ENCODE measurements around the gene DNLZ.
"Not testable (repeated sequence)": the region's sequence is repeated elsewhere in the genome, so short reads cannot be mapped to it uniquely, and the experiment has no call there.

DNLZ gene

GRCh38 chr9:136358016-136358415 is 5.5 kb downstream of the DNLZ start:
- no peak for DNase-seq

DNA sequence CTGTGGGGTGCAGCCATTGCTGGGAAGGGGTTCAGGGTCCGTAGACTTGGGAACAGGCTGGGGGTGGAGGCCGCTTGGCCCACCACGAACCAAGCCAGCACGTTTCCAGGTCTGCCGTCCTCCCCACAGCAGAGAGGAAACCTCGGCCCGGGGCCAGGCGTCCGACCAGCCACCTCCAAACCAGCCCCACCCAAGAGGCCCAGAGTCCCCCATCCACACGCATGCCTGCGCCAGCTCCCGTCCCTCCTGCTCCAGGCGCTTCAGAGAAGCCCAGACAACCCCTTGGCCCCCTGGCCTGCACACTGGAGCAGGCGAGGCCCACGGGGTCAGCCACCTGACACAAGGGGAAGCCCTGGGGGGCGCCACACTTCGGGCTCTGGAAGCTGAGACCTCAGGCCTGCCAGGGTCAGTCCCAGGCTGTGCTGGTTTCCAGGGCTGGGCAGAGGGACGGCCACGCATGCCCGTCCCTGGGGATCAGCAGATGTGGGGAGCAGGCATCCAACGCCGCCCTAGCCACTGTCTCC is 6.3 kb downstream of the DNLZ start:
- no peak for DNase-seq

DNA sequence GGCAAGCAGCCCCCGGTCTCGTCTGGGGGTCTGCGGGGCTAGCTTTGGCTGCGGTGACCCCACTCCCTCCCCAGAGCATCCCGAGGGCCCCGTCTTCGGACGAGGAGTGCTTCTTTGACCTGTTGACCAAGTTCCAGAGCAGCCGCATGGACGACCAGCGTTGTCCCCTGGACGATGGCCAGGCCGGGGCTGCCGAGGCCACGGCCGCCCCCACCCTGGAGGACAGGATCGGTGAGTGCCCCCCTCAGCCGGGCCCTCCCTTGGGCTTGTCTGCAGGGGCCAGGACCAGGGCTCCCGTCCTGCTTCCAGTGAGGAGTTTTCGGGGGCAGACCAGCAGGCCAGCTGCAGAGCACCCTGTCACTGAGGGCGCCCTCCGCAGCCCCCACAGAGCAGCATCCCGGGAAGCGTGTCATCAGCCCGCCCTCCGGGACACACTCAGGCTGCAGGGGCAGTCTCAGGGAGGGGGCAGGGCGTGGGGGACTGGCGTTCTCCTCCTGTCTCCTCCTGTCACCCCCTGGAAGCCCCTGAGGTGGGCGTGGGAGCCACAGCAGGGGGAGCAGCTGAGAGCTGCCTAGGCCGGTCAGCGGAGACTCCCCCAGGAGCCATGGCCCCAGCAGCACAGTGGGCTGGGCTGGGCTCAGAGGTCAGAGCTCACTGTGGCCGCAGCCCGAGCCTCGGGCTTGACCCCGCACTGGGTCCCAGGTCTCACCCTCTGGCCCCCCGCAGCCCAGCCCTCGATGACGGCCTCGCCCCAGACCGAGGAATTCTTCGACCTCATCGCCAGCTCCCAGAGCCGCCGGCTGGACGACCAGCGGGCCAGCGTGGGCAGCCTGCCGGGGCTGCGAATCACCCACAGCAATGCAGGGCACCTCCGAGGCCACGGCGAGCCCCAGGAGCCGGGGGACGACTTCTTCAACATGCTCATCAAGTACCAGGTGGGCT is 7.7 kb downstream of the DNLZ start:
- DNase-seq, result no peak

DNA sequence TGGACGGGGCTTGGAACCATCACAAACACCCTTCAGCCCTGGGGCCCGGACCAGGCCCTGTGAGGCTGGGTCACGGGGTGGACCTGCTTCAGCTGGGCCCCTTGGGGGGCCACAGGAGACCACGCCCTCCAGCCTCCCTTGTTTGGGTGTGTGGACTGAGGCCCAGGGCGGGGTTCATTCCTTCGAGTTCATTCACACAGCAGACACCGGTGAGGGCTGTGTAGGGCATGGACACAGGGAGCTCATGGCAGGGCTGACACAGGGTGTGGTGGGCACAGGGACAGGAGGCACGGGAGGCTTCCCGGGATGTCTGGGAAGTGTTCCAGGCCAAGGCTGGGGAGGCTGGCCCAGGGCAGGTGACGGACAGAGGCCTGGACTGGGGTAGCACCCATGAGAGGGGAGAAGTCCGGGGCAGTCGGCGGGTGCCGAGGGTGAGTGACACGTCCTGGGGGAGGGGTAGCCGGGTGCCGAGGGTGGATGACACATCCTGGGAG is 8.9 kb downstream of the DNLZ start:
- no peak for DNase-seq

GRCh38 chr9:136353757-136354488 is 9.6 kb downstream of the DNLZ start:
- no peak for DNase-seq

GRCh38 chr9:136353088-136353487 is 10.5 kb downstream of the DNLZ start:
- DNase-seq, result no peak

DNA sequence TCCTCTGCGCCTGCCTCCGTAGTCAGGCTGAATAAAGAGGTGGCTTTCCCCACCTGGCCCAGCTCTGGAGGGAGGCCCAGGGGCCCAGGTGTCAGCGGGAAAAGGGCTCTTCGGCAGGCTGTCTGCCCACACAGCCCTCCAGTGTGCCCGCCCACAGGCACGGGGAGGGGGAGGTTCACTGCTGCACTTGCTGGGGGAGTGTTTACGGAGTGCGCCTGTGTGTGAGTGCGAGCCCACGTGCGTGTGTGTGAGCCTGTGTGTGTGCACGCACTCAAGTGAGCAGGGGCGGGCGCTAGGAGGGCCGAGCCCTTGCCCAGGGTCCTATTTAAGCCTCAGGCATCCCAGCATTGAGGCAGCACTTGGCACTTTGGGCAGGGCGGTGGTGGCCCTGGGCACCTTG is 10.9 kb downstream of the DNLZ start:
- no peak for DNase-seq

GRCh38 chr9:136351868-136352267 is 11.7 kb downstream of the DNLZ start:
- DNase-seq, result not testable (repeated sequence)

- DNase-seq, result no peak
Observed at GRCh38 chr9:136351252-136351800, 12.2 kb downstream of the DNLZ start.

DNA sequence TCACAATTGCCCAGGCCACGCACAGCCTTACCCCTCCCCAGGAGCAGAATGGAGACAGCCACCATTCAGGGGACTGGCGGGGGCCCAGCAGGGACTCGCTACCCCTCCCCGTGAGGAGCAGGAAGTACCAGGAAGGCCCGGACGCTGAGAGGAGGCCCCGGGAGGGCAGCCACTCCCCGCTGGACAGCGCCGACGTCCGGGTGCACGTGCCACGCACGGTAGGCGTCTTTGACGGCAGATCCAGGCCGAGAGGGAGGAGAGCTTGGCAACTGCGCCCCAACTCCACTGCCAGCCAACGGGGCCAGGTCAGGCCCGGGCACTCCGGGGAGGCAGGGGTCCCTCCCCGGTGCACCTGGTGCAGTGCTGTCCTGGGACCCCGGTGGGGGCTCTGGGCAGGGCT is 14.0 kb downstream of the DNLZ start:
- no peak for DNase-seq

DNA sequence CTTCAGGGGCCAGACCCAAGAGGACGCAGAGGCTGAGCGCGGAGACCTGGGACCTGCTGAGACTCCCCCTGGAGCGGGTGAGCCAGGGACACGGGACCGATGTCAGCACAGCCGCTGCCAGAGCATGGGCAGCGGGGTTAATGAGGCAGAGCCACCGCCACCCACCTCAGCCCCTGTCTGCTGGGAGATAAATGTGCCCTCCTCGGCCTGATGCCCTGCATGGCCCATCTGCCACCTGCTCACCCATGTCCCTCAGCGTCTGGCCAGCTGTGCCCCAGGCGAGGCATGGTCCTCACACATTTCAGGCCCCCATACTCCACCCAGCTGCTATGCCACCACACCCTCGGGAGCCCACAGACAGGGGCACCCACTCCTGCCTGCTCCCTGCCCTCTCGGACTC is 14.9 kb downstream of the DNLZ start:
- no peak for DNase-seq

DNA sequence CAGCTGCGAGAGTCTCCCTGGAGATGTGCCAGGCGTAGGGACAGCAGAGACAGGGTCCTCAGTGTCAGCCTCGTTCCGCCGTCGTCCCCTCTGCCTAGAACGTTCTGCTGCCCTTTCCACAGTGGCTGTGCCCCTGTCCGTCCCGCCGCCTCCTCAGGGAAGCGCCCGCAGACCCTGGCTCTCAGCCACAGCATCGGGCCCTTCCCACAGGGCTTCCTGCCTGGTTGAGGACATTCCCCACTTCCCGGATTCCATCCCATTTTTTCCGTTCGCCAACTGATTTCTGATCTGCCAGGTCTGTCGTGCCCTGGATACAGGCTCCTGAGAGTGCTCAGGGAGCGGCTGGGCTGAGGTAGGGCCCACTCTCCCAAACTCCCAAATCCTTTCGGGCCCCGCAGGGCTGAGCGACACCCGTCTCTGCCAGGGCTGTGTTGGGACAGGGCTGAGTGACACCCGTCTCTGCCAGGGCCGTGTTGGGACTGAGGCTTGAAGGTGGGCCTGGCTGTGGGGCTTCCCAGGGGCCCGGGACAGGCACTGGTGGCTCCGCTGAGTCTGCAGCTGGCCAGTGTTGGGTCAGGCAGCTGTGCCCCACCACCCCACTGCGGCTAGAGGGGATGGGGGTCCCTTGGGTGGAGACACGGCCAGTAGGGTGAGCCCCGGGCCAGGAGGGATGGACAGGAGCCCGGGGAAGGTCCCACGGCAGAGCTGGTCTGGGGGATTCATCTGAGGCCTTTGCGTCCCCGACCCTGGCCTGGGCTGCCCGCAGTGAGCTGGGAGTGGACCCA is 15.9 kb downstream of the DNLZ start:
- no peak for DNase-seq

DNA sequence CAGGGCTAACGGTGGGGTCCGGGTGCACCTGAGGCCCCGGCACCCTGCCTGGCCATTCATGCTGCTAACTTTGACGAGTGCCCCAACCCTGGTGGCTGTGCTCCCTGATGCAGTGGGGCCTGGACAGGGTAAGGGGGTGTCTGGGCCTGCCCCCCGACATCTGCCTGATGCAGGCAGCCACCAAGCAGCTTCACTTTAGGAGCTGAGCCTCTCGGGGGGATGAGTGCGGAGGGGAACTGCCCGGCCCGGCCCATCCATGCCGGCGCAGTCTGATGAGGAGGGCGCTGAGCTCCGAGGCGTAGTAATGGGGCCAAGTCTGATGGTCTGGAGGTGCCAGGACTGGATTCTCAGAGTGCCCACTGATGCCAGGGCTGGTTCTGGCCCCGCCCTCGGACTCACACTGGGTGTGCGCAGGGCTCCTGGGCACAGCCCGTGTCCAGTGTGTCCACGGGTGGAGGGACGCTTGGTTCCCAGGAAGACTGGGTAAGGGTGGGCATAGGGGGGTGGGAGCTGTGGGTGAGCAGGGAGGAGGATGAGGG is 16.5 kb downstream of the DNLZ start:
- DNase-seq, result no peak

GRCh38 chr9:136346157-136346481 is 17.4 kb downstream of the DNLZ start:
- no peak for DNase-seq

- DNase-seq, result no peak
Observed at GRCh38 chr9:136345281-136346156, 18.0 kb downstream of the DNLZ start.

- no peak for DNase-seq
Observed at GRCh38 chr9:136344544-136345280, 18.8 kb downstream of the DNLZ start.

DNA sequence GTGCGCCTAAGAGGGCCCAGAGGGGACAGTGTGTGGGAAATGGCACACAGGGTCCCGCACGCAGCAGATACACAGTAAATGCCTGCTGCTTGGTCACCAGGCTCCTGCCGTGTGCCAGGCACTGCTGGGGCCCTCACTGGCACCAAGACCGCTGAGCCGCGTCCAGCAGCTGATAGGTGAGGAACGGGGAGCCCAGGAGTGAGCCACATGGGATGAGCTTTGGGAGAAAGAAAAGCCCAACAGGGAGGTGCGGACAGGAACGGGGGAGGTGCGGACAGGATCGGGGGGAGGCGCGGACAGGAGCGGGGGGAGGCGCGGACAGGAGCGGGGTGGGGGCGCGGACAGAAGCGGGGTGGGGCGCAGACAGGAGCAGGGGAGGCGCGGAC is 19.7 kb downstream of the DNLZ start:
- no peak for DNase-seq

DNA sequence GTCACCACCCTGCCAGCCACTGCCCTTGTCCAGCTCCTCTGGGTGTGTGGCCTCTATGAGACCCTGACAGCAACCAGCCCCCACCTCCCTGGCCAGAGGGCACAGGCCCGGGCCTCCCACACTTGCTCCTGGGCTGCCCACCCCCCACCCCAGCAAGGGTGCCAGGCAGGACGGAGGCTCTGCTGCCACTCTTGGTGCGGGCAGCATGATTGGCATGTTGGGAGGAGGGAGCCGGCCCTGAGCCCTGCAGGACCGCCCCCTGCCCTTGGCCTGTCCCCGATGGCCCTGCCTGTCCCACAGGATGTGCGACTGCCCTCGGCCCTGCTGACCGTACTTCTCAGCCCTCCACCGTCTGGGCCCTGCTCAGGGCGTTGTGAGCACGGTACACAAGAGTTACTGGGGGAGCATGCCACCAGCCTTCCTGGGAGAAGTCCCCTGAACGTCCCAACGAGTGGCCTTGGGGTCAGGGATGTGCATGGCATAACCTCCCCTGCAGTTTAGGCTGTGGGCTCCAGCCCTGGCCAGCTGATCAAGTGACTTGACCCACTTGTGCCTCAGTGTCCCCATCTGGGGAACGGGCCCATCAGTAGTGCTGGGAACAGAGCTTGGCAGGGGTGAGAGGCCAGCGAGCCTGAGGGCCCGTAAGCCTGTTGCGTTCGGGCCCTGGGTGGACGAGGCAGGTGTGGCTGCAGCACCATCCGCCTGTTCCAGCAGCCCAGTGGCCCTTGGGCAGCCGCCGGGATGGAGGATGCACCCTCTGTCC is 20.2 kb downstream of the DNLZ start:
- DNase-seq, result no peak

GRCh38 chr9:136342181-136343120 is 21.1 kb downstream of the DNLZ start:
- DNase-seq, result no peak
